GM12891 (cell line): ENCODE results near the gene CCN5.

Source experiments
- PAX5 ChIP-seq: IDR thresholded peaks from 2 replicates; pipeline ENCODE4 v1.6.1; 2011; ENCODE audit warnings: low read length, moderate library complexity, mild to moderate bottlenecking; ENCODE audit not compliant: insufficient read depth, severe bottlenecking
- POLR2A ChIP-seq: IDR thresholded peaks from 2 replicates; pipeline ENCODE4 v1.6.1; 2011; ENCODE audit warnings: low read depth, low read length, control low read depth
- POLR2AphosphoS5 ChIP-seq: IDR thresholded peaks from 2 replicates; pipeline ENCODE4 v1.6.1; 2011; ENCODE audit warnings: low read depth, low read length, control low read depth
- SPI1 ChIP-seq: IDR thresholded peaks from 2 replicates; pipeline ENCODE4 v1.6.1; 2011; ENCODE audit warnings: low read depth, low read length, control low read depth
- TAF1 ChIP-seq: IDR thresholded peaks from 2 replicates; pipeline ENCODE4 v1.6.1; 2011; ENCODE audit warnings: low read depth, low read length, control low read depth

DNA sequence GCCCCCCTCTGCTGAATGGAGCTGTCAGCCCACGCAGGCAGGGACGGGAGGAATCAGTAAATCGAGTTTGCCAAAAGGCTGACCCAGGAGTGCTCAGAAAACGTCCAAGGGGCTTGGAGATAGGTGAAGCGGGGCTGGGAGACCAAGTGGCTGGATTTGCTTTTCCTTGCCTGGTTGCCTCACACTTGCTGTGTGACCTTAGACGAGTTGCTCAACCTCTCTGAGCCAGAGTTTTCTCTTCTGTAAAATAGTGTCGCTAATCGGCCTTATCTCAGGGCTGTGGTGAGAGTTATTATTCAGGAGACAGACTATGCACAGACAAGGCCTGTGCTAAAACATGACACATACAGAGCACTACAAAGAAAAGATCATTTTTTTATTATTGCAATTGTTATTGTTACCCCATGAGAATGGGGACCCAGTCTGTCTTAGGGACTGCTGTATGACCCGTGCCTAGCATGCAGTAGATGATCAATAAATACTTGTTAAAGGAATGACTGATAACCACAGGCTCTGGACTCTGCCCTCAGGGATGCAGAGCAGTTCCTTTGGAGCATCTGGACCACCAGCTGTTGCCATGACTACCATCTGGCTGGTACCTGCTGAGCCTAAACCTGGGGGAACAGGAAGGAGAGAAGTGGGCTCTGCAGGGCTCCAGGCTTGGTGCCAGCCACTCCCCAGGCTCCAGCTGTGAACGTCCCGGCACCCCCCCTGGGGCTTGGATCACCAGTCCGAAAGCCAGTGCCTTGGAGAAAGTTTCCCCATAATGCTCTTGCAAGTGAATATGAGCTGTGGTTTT, 31.4 kb downstream of the CCN5 start:
- TF ChIP-seq POLR2A (no peak), TAF1 (no peak), POLR2AphosphoS5 (no peak), PAX5 (no peak), SPI1 (no peak)
